SH-SY5Y (cell line): ENCODE results near the gene MAN1A1.

Experiments used
- GATA2 ChIP-seq: IDR thresholded peaks from 2 replicates; pipeline ENCODE4 v1.6.1; 2011; ENCODE audit warnings: mild to moderate bottlenecking, low read depth, low read length
- GATA3 ChIP-seq: IDR thresholded peaks from 2 replicates; pipeline ENCODE4 v1.6.1; 2011; ENCODE audit warnings: low read depth, mild to moderate bottlenecking, low read length, moderate library complexity

GRCh38 chr6:119280080-119280479 lies 69.5 kb downstream of the MAN1A1 start:
- no peak for TF ChIP-seq GATA2
- no peak for TF ChIP-seq GATA3
